Hematopoietic multipotent progenitor cell treated with erythropoietin and hydrocortisone succinate and interleukin-3 and kit ligand, for 6 days (in vitro differentiated cells): ENCODE measurements around the gene SLCO2B1.

Source experiments
- DNase-seq: peaks from one replicate; pipeline ENCODE4 v3.0.0-alpha.2; 2015

The SLCO2B1 gene

DNA sequence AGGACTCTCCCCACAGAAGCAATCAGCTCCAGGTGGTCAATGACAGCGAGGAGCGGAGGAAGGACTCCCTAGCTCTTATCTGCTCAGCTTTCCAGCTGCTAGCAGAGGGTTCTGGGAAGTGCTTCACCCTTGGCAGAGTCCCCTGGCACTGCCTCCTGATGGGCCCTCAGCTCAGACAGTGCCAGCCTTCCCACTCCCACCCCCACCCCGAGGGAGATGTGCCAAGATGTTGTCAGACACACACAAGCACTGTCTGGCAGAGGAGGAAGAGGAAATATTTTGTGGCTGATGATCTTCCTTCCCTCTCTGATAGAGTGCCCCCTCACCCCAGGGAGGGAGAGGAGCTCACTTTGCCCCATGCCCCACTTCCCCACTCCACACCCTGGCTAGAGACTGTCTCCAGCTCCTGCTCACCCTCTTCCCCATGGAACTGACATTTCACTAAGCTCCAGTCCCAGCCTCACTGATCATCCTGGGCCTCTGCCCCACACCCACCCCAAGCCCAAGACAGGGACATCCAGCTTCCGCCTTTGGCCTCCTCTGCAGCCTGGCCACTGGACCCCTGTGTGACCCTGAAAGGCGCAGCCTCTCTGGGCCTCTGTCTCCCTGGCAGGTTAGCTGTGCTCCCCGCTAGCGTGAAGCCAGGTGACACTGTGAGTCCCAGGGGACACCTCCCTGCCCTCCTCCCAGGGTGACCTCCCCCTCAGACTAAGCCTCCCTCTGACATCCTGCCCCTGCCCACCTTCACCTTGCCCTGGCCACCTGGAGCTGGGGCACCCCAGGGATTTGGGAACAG, 44.5 kb downstream of the SLCO2B1 start:
- DNase-seq: no peak

DNA sequence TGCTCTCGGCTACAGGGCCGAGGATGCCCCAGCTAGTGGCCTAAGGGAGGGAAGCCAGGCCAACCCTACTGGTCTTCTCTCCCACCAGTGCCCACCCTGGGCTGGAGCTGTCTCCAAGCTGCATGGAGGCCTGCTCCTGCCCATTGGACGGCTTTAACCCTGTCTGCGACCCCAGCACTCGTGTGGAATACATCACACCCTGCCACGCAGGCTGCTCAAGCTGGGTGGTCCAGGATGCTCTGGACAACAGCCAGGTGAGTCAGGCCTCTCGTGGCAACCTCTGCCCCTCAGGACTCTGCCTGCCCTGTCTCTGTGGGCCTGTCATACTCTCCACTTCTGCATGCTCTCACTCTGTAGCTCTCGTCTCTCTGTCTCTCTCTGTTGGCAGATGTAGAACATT, 45.5 kb downstream of the SLCO2B1 start:
- no peak for DNase-seq

DNA sequence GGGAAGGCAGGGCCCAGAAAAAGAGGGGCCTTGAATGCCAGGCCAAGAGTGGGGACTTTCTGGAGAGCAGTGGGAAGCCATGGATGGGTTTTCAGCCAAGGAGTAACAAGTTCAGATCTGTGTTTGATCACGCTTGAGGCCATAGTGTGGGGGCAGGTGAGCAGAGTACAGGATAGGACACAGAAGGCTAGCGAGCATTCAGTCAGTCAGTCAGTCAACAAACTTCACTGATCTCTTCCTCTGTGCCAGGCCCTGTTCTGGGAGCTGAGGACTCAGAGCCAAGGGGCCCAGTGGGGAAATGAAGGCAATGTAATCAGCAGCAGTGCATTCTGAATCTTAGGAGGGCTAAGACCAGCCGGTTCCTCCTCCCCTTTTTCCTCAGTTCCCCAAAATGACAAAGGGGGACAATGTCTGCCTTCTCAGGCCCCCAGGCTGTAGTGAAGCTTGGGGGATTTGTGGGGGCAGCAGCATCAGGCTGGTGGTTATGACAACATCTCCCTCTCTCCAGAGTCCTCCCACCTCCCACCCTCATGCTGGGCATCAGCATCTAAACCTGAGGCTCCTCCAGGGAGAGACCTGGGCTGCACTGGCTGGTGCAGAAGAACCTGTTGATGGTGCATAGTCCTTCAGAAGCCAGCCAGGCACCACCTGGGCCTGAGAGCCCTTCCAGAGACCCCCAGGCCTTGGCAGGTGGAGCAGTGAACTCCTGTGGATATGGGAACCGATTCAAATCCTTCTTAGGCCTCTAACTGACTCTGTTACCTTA, 46.8 kb downstream of the SLCO2B1 start:
- DNase-seq: no peak

DNA sequence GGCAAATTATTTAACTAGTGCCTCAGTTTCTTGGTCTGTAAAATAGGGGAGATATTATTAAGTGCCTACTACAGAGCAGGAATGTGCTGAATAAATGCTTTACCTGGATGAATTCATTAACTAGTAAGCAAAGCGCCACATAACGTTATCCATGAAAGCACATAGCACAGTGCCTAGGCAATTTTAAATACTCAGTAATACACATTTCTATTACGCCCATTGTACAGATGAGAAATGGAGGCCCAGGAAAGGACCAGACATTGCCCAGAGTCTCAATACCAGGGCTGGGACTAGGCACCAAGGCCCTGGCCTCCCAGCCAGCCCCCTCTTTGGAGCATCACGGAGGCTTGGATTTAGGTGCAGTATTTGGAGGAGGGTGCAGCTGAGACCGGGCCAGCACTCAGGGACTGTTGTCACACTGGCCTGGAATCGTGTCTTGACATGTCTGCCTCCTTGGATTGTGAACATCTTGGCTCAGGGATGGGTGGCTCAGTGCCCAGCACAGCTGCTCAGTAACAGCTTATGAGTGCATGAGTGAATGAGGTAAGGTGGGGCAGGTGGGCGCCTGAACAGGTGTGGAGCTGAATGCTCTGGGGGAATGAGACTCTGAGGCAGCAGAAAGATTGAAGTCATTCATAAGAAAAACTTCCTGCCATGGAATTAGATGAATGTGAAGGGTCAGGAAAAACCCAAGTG, 47.5 kb downstream of the SLCO2B1 start:
- DNase-seq: no peak

DNA sequence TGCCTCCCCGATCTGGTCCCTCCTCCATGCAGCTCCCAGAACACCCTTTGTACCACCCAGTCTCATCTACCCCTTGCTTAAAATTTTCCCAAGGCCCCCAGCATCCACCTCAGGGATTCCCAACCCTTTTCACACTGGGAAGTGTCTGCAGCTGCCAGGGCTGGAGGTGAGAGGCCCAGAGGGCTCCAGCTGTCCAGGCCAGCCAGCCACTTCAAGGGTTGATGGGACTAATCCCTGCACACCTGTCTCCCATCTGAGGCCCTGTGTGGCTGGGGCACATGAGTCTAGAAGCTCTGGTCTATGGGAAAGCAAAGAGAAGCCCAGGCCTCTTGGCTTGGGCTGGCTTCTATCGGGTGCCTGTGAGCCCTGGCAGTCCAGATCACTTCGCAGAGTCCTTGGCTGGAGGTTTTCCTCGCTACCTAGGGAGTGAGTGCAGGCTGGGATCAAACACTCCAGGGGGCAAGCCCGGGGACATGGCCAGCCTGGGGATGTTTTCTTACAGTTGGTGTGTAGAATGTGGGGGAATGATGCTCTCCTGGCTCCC, 48.6 kb downstream of the SLCO2B1 start:
- DNase-seq: no peak

DNA sequence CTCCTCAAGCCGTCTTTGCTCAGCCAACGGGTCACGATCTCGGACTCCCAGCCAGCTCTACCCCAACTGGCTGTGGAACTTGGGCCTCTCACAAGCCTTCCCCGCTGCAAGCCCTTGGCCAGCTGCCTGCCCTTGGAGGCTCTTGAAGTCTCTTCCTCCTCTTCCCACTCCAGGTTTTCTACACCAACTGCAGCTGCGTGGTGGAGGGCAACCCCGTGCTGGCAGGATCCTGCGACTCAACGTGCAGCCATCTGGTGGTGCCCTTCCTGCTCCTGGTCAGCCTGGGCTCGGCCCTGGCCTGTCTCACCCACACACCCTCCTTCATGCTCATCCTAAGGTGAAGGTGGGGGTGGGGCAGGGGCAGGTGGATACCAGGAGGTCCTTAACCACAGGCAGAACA, 49.1 kb downstream of the SLCO2B1 start:
- no peak for DNase-seq

DNA sequence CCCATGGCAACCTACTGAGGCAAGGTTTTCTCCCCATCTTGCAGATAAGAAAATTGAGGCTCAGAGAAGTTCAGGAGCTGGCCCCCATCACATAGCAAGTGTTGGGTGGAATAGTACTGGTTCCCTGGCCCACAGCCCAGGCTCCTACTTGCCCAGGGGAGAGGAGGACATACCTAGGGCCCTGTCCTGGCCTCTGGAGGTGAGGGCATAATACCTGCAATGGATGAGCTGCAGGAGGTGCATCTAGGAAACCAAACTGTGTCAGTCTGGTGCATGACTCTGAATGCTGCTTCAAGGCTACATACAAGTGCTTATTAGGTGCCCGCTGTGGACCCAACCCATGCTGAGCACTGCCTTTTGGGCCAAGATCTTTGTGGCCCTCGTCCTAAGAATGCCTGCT, 49.6 kb downstream of the SLCO2B1 start:
- no peak for DNase-seq

DNA sequence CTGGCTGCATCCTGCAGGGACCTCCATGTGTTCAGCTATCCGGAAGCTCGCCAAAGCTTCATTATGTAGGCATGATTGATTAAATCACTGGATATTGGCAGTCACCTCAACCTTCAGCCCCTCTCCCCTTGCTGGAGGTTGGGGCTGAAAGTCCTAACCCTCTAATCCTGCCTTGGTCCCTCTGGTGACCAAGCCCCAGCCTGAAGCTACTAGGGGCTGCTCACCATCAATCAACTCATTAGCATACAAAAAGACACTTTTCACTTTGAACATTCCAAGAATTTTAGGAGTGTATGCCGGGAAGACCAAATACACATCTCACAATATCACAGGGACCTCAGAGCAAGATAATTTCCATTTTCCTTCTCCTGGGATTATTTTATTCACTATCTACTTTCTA, 50.9 kb downstream of the SLCO2B1 start:
- DNase-seq: no peak

DNA sequence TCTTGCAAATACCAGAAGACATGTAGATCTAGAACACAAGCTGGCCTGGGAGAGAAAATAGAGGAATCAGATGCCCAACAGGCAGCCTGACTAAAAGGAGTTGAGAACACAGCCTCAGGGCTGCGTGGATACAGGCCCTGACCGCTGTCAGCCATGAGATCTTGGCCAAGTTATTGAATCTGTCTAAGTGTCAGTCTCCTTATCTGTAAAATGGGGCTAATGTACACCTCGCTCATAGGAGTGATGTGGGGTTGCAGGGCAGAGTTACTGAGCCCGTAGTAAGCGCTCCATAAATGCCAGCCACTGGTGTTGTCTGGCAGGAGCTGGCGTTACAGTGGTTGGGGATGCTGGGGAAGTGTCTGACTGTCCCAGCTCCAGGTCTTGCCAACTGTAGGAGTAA, 51.3 kb downstream of the SLCO2B1 start:
- DNase-seq: no peak

DNA sequence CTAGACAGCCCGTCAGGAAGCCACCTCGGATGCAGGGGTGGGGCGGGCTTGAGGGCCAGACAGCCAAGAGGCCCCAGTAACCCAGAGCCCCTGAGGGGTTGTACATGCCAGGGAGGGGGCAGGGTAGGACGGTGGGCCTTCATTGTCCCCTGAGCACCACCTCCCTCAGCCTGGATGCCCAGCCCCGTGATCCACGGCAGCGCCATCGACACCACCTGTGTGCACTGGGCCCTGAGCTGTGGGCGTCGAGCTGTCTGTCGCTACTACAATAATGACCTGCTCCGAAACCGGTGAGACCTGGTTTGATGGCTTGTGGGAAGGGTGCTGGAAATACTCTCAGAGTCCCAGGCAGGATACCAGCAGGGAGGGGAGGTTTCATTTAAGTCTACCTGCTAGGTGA, 52.2 kb downstream of the SLCO2B1 start:
- DNase-seq: no peak

DNA sequence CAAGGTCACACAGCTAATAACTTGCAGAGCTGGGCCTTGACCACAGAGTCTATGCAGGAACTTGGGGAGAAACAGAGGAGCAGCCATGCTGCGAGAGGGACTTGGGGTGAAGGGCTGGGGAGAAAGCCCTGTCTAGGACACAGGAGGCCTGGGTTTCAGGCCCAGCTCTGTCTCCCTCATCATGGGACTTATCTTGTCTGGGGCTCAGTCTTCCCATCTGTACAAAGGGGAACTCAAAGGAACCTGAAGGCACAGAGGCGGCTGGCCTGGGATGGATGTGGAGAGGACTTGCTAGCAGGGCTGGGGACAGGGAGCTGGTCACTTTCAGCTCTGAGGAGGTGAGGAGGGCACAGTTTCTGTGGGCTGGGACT, 52.7 kb downstream of the SLCO2B1 start:
- DNase-seq: no peak

DNA sequence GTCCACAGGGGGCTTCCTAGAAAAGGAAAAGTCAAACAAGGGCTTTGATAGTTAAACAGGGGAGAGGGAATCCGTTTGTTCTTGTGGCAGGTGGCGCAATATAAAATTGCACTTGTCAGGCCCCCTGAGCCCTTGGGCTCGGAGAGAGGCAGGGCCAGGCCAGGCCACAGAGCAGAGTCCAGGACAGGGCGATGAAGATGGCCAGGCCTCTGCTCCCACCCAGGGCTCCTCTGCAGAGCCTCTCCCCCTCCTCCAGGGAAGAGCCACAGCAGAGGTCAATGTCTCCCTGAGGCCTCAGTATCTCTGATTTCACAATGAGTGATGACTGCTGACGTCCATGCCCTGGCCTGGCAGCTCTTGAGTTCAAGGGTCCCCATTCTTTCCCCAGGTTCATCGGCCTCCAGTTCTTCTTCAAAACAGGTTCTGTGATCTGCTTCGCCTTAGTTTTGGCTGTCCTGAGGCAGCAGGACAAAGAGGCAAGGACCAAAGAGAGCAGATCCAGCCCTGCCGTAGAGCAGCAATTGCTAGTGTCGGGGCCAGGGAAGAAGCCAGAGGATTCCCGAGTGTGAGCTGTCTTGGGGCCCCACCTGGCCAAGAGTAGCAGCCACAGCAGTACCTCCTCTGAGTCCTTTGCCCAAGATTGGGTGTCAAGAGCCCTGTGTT, 53.2 kb downstream of the SLCO2B1 start:
- no peak for DNase-seq

DNA sequence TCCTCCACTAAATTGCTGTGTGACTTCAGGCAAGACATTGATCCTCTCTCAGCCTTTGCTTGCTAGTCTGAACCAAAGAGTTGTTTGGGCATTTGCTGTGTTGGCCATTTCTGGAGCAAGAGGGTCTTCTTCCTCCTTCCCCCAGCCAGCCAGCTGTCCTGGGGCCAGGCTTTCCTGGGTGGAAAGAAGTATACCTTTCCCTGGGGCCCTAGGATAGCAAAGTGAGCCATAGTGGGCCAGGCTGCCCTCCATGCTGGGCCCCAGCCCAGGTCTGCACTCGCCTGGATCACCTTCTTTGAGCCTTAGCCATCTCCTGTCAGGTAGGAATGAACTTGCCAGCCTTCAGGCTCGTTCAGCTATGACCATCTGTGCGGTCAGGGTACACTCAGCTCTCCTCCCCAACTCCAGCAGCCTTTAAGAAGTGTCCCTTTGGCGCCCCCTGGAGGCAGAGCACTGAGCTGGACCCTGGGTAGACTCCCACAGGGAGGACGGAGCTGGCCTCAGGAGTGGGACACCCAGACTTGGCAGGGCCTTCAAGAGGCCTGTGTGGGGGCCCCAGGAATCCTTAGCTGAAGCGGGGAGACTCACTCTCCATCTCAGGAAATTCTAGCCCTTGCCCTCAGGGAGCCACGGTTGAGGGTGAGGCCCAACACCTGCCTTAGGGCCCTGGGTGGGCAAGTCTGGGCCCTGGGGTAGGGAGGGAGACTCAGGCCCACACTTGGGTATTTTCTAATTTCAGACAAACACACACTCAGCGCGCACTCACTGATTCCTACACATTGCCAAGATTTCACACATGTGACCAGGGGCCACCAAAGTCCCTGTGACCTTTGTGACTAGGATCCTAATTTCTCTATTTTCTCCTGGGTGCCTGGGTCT, 54.0 kb downstream of the SLCO2B1 start:
- peak; percentile 91 for DNase-seq

DNA sequence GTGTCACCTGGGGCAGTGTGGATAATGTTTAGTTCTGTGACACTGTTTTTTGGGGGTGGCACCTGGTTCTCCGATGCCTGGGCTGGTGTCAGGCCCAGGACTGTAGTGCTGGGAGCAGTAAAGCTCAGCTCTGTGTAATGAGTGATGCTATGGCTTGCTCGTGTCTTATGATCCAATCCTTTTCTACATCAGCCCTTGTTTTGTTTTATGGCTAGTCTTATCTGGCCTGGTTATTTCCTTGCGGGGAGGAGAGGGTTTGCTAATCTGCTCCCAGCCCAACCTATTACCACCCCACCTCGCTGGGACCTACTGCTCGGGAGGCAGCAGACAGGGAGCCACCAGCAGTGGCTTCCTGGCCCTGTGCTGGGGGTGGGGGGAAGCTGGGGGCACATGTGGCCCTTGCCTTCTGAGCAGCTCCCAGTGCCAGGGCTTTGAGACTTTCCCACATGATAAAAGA, 54.7 kb downstream of the SLCO2B1 start:
- DNase-seq: no peak

DNA sequence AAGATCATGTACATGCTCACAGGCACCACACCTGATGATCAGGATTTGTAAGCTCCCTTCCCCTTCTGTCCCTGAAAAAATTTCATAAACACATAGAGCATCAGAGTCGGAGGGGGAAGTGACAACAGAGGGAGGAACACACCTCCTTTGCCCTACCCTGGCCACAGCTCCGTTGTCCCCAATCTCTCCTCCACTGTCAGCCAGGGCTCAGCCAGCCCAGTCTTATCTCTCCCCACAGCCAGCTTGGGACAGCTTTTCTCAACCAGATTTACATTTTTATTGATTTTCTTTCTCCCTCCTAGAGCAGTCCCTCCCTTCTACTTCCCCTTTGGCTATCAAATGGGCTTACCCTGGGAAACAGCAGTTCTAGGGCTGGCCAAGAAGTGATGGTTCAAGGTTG, 57.5 kb downstream of the SLCO2B1 start:
- DNase-seq: peak; percentile 44

DNA sequence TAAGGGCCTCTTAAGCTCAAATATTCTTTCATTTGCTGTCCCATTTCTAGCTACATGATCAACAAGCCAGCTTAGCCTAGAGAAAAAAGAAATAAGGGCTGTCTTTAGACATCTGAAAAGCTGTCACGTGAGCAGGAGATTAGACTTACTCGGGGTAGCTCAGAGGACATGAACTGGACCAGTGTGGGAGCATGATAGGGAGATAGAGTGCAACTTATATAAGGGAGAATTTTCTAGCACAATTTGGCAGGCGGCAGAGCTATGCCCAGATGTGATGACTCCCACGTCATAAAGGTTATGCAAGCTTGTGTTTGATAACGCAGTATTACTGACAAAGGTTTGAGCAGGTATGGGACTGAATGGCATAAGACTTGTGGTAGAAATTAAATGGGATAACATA, 61.5 kb downstream of the SLCO2B1 start:
- no peak for DNase-seq

DNA sequence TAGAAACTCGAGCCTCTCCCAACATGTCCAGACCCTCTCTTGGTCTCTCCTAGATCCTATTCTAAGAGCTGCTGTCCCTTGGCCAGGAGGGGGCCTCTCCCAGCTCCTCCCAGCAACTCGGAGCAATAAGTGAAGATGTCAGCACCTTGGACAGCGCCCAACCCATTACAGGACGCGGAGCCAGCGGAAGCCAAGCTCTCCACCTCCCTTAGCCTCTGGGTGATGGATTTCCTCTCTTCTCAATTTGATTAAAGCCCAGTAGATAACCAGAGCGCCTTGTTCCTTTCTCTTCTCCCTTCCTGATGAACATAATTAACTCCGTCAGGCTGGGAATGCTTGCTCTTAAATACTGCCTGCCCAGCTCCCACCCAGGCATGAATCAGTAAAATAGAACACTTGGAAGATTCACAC, 63.5 kb downstream of the SLCO2B1 start:
- peak; percentile 98 for DNase-seq

DNA sequence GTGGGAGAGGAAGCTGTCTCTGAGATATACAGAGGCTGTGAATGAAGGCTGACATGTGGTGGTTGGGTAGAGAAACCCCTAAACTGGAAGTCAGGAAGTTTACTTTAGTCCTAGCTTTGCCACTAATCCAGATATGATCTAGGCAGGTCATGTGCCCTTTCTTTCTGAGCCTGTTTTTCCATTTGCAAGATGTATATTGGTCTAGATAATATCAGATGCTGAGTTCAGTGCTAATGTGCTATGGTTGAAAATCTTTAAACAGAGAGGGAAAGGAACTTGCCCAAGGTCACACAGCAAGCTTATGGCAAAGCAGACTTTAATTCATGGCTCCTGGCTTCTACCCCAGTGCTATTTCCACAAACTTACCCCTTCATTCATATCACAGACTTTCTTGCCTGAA, 63.9 kb downstream of the SLCO2B1 start:
- DNase-seq: no peak

DNA sequence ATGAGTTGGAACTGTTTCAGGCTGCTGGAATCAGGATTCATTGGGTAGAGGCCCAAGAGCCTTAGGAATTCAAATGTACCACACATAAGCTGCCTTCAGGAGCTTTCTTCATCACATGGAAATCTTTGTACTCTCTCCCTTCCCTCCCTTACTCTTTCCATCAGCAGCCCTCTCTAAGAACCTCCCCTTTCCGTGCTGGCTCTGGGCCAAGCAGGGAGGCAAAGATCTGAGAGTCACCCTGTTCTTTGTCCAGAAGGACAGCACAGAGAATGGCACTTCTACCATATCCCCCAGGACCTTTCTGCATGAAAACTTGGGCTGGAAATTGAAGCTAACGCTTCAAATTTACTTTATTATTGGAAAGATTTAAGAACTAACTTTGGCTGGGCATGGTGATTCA, 69.0 kb downstream of the SLCO2B1 start:
- no peak for DNase-seq

DNA sequence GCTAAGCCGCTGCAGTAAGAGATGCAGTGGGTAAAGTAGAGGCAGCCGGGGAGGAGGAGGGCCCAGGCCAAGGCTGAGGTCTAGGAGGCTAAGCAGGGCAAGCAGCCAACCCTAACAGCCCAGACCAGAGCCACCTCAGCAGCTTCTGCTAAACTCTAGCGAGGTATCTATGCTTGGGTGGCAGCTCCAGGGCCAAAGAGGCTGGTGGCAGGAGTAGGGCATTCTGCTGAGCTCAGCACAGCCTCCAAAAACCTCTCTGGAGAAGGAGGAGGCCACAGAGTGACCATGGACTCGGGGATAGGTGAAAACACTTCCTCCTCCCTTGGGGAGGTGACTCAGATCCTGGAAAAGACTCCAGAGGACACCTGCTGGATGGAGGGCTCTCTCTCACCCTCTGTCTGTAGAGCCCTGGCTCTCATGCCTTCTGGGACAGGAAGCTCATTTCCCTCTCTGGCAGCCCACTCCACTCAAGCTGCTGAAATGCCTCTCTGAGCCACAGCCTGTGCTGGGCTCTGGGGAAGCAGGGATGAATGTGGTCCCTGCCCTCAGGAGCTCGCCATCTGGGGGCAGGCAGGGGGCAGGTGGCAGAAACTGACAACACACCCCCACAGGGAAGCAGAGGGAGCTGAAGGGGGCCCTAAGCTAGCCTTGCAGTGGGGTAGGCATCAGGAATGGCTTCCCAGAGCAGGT, 73.2 kb downstream of the SLCO2B1 start:
- DNase-seq: no peak

DNA sequence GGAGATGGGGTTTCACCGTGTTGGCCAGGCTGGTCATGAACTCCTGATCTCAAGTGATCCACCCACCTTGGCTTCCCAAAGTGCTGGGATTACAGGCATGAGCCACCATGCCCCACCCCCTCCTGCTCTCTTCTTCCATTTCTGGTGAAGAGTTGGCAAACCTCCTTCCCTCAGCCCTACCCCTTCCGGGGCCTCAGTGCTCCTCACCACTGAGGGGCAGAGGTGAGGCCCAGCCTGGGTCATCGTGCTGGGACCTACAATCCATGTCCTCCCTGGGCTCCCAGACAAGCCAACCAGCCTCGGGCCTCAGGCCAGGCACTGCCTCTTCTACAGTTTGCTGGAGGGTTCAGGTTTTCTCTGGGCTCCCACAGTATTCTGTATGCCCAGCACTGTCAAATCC, 74.9 kb downstream of the SLCO2B1 start:
- no peak for DNase-seq
